ENCODE data around the gene CSNK1D.

Gene CSNK1D

DNA sequence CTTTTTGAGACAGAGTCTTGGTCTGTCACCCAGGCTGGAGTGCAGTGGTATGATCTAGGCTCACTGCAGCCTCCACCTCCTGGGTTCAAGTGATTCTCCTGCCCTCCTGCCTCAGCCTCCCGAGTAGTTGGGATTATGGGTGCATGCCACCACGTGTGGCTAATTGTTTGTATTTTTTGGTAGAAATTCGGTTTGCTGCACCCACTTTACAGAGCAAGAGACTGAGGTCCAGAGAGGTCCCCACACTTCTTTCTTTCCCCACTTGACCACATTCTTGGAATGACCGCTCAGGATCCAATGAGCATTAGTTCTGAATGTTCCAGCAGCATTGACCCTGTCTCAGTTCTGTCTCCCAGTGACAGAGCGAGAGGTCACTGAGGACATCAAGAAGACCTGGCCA, 50.0 kb downstream of the CSNK1D start:
- no peak overlapping the region for H3K4me3 ChIP-seq (replicated peaks; ENCODE audit: low read depth, low read length)
- DNase-seq (ENCODE audit: extremely low read depth, low read depth) = no peak
- TF ChIP-seq, protein P1, sequence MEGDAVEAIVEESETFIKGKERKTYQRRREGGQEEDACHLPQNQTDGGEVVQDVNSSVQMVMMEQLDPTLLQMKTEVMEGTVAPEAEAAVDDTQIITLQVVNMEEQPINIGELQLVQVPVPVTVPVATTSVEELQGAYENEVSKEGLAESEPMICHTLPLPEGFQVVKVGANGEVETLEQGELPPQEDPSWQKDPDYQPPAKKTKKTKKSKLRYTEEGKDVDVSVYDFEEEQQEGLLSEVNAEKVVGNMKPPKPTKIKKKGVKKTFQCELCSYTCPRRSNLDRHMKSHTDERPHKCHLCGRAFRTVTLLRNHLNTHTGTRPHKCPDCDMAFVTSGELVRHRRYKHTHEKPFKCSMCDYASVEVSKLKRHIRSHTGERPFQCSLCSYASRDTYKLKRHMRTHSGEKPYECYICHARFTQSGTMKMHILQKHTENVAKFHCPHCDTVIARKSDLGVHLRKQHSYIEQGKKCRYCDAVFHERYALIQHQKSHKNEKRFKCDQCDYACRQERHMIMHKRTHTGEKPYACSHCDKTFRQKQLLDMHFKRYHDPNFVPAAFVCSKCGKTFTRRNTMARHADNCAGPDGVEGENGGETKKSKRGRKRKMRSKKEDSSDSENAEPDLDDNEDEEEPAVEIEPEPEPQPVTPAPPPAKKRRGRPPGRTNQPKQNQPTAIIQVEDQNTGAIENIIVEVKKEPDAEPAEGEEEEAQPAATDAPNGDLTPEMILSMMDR (IDR thresholded peaks at IDR 0.05; ENCODE audit: low read depth, low read length, missing control alignments) = no peak

DNA sequence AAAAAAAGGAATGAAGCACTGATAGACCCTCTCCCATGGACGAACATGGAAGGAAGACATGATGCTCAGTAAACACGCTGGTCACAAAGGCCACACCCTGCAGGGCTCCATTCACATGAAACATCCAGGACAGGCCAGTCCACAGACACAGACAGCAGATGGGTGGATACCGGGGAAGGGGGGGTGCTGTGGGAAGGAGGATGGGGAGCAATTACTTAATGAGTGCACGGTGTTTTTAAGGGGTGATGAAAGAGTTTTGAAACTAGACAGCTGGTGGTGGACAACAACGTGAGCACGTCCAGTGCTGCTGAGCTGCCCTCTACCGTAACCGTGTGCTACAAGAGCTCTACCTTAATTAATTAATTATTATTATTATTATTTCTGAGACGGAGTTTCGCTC, 50.7 kb downstream of the CSNK1D start:
- TF ChIP-seq, protein P1 (IDR thresholded peaks at IDR 0.05; ENCODE audit: low read depth, low read length, missing control alignments) = no peak
- no peak overlapping the region for H3K4me3 ChIP-seq (replicated peaks; ENCODE audit: low read depth, low read length)
- DNase-seq (ENCODE audit: extremely low read depth, low read depth) = no peak

DNA sequence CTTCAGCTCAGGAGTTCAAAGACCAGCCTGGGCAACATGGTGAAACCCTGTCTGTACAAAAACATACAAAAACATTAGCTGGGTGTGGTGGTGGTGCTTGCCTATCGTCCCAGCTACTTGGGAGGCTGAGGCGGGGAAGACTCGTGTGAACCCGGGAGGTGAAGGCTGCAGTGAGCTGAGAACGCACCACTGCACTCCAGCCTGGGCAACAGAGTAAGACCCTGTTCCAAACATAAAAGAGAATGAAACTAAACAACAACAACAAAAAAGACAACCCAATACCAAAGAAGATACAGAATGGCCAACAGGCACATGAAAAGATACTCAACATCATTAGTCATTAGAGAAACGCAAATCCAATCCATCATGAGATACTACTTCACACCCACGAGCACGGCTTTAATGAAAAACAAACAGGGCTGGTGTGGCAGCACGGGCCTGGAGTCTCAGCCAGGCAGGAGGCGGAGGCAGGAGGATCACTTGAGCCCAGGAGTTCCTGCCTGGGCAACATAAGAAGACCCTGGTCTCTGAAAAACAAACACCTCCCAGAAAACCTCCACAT, 52.1 kb downstream of the CSNK1D start:
- H3K4me3 ChIP-seq (replicated peaks; ENCODE audit: low read depth, low read length) = no peak overlapping the region
- TF ChIP-seq, protein P1 (IDR thresholded peaks at IDR 0.05; ENCODE audit: low read depth, low read length, missing control alignments) = no peak
- DNase-seq (ENCODE audit: extremely low read depth, low read depth) = no peak

DNA sequence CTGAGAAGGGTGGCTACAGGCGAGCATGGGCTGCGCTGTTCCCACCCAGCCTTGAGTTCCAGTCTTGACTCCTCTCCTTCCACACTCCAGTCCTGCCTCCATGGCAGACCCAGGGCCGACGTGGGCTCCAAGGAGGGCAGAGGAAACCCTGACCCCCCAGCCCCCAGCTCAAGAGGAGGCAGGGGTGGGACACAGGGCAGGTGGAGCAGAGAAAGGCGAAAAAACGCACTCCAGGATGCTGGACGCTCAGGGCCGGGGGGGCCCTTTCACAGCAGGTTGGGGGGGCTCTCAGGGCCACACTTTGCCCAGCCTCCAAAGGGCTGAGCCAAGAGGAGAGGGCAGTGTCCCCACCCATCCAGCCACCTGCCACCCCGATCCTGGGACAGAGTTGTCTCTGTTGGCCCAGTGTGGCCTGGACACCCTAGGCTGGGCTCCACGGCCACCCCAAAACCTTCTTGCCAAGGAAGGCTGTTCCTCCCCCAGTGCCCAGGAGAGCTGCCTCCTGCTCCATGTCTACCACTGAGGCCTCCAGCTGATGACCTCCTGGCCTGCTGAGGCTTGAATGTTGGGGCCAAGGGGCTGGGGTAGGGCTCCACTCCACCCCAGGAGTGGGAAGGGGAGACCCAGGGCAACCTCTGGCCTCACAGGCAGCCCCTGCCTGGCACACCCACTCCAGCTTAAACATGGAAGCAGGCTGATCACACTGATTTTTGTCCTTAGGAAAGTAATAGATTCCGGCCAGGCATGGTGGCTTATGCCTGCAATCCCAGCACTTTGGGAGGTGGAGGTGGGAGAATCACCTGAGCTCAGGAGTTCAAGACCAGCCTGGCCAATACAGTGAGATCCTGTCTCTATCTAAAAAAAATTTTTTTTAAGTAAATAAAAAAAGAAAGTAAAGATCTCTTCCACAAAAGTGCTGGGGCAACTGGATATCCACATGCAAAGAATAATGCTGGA, 53.5 kb downstream of the CSNK1D start:
- DNase-seq (ENCODE audit: extremely low read depth, low read depth) = no peak
- no peak overlapping the region for H3K4me3 ChIP-seq (replicated peaks; ENCODE audit: low read depth, low read length)
- TF ChIP-seq, protein P1 (IDR thresholded peaks at IDR 0.05; ENCODE audit: low read depth, low read length, missing control alignments) = no peak

DNA sequence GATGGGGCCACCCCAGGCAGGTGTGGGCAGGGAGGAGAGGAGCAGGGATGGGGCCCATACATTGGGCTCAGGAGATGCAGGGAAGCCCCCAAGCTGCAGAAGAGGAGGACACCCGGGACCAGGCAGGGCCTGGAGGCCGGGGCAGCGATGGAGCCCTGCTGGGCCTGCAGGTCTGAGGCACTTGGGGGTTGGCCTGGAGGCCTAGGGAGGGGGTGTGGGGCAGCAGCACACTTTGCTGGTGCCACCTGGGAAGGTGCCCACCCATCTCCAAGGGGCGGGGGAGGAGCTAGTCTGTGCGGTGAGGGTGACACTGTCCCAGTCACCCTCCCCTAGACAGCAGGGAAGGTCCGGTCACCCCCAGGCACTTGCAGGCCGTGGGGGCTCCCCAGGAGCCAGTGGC, 54.4 kb downstream of the CSNK1D start:
- TF ChIP-seq, protein P1 (IDR thresholded peaks at IDR 0.05; ENCODE audit: low read depth, low read length, missing control alignments) = no peak
- DNase-seq (ENCODE audit: extremely low read depth, low read depth) = no peak
- no peak overlapping the region for H3K4me3 ChIP-seq (replicated peaks; ENCODE audit: low read depth, low read length)

DNA sequence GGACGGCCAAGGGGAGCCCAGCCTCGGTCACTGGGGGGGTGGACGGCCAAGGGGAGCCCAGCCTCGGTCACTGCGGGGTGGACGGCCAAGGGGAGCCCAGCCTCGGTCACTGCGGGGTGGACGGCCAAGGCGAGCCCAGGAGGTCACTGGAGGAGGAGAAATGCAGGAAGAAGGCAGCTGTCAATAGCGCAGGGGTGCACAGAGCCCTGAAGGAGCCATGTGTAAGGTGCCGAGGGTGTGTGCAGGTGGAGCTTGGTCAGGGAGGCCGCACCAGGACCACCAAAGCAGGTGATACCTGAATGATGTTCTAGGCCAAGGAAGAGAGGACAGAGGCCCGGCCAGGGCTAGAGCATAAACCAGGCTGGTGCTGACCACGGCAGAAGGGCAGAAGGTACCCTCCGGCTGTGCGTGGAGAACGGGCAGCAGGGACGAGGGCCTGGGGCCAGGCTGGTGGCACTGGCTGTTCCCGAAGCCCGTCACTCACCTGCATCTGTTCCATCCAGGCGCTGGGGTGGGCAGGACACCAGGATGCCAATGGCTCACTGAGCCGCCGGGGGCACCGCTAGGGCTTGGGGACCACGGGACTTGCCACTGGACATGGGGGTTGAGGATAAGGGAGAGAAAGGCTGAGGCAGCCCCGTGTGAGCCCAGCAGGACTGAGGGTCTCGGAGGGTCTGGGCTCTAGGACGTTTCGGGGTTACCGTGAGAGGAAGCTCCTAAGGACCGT, 55.0 kb downstream of the CSNK1D start:
- no peak for DNase-seq (ENCODE audit: extremely low read depth, low read depth)
- TF ChIP-seq, protein P1 (IDR thresholded peaks at IDR 0.05; ENCODE audit: low read depth, low read length, missing control alignments) = no peak
- H3K4me3 ChIP-seq (replicated peaks; ENCODE audit: low read depth, low read length) = no peak overlapping the region
